Smooth muscle cell (in vitro differentiated cells): ENCODE data around the gene CASS4. TPM values are rescaled to one million over a fixed set of nuclear protein-coding genes. Genes with fewer than 3 reads are reported as not detected.
A peak's percentile ranks its signal among the peaks of the same experiment; 100 is the strongest.
"Not testable (repeated sequence)": the region's sequence is repeated elsewhere in the genome, so short reads cannot be mapped to it uniquely, and the experiment has no call there.

Experiments
- DNase-seq: peaks from one replicate; lab custom pipeline; 2025; ENCODE audit not compliant: unreplicated experiment; lab: John Stamatoyannopoulos, UW
- H2AFZ ChIP-seq: fragments of 200-600 bp; sonication (generic); 2 replicates; pipeline ENCODE4 v1.6.0; 2016; ENCODE audit warnings: antibody characterized with exemption, low read depth, mild to moderate bottlenecking
- H3F3A ChIP-seq: fragments of 200-600 bp; sonication (generic); 2 replicates; pipeline ENCODE4 v1.6.0; 2017; ENCODE audit warnings: antibody characterized with exemption, low read depth
- H3K27ac ChIP-seq: fragments of 200-600 bp; sonication (generic); 2 replicates; pipeline ENCODE4 v1.5.1; 2016; ENCODE audit warnings: low read depth, mild to moderate bottlenecking
- H3K27me3 ChIP-seq: fragments of 200-600 bp; sonication (generic); 2 replicates; pipeline ENCODE4 v1.6.1; 2016; ENCODE audit warnings: low read depth, mild to moderate bottlenecking
- H3K36me3 ChIP-seq: fragments of 200-600 bp; sonication (generic); 2 replicates; pipeline ENCODE4 v1.5.1; 2016; ENCODE audit warnings: low read depth
- H3K4me1 ChIP-seq: fragments of 200-600 bp; sonication (generic); 2 replicates; pipeline ENCODE4 v1.5.1; 2016; ENCODE audit warnings: low read depth
- H3K4me2 ChIP-seq: fragments of 200-600 bp; sonication (generic); 2 replicates; pipeline ENCODE4 v1.6.0; 2016; ENCODE audit warnings: mild to moderate bottlenecking
- H3K4me3 ChIP-seq: fragments of 200-600 bp; sonication (generic); 2 replicates; pipeline ENCODE4 v1.5.1; 2016; ENCODE audit warnings: mild to moderate bottlenecking
- H3K79me2 ChIP-seq: fragments of 200-600 bp; sonication (generic); 2 replicates; pipeline ENCODE4 v1.6.0; 2016; ENCODE audit warnings: low read depth, mild to moderate bottlenecking
- H3K9ac ChIP-seq: fragments of 200-600 bp; sonication (generic); 2 replicates; pipeline ENCODE4 v1.6.0; 2016; ENCODE audit warnings: low read depth
- H3K9me3 ChIP-seq: fragments of 200-600 bp; sonication (generic); replicated peaks from 2 replicates; pipeline ENCODE4 v1.5.1; 2016; ENCODE audit warnings: low read depth
- H4K20me1 ChIP-seq: fragments of 200-600 bp; sonication (generic); 2 replicates; pipeline ENCODE4 v1.6.0; 2016; ENCODE audit warnings: low read depth
- WGBS: methylation state at CpG from one replicate; pipeline ENCODE4 v1.1.7; 2016; ENCODE audit warnings: low lambda C conversion rate; 5-methylcytosine and 5-hydroxymethylcytosine counted together
- polyA plus RNA-seq: library from polyadenylated mRNA; unstranded; fragments of >200 nt; fragmentation: Nextera tagmentation; extraction: Ambion mirVana; gene quantifications from 2 replicates; pipeline ENCODE4 v1.2.1, GENCODE V29; 2016
- total RNA-seq: library from RNA; depleted of rRNA; stranded (reverse); fragments of >200 nt; gene quantifications from 2 replicates; pipeline ENCODE4 v1.2.3, GENCODE V29; 2014
- TF ChIP-seq, protein P1 (sequence below): fragments of 200-600 bp; sonication (generic); IDR thresholded peaks from 2 replicates; pipeline ENCODE4 v1.5.1; 2017; ENCODE audit warnings: borderline replicate concordance, mild to moderate bottlenecking, antibody characterized with exemption; ENCODE audit not compliant: insufficient read depth, poor library complexity, severe bottlenecking

Gene CASS4
- total and polyA plus RNA-seq, 2 experiments from 2014 or later: 0.07 to 0.22 TPM

DNA sequence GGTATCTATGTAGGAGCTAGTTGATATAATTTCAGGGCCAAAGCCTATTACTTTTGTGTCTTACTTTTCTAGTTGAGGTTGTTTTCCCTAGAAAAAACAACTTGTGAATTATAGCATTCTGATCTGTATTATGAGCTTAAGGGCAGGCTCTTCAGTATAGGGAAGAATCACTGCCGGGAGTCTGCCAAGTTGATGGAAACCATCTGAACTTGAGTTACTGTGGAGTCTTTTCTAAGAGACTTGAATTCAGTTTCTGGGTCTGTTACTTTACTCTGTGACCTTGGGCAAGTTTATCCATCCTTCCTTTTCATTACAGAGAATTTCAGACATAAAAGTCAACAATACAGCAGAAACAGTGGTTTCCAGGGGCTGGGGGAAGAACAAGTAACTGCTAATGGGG is 2.1 kb upstream of the CASS4 start:
- 64% methylated on average over 1 of the region's 1 CpG for WGBS
- Histone ChIP-seq H3K27ac (no peak overlapping the region), H3K9me3 (no peaks in the 10 kb centered on the region), H3K79me2 (peaks cover 6% of the 10 kb centered on the region), H3K4me2 (no peak overlapping the region), H3K4me1 (no peaks in the 10 kb centered on the region), H3K4me3 (no peak overlapping the region), H3K9ac (no peak overlapping the region), H3K36me3 (peaks cover 7% of the 10 kb centered on the region), H2AFZ (no peak overlapping the region), H4K20me1 (no peaks in the 10 kb centered on the region), H3K27me3 (no peaks in the 10 kb centered on the region), H3F3A (no peaks in the 10 kb centered on the region)
- TF ChIP-seq, protein P1, sequence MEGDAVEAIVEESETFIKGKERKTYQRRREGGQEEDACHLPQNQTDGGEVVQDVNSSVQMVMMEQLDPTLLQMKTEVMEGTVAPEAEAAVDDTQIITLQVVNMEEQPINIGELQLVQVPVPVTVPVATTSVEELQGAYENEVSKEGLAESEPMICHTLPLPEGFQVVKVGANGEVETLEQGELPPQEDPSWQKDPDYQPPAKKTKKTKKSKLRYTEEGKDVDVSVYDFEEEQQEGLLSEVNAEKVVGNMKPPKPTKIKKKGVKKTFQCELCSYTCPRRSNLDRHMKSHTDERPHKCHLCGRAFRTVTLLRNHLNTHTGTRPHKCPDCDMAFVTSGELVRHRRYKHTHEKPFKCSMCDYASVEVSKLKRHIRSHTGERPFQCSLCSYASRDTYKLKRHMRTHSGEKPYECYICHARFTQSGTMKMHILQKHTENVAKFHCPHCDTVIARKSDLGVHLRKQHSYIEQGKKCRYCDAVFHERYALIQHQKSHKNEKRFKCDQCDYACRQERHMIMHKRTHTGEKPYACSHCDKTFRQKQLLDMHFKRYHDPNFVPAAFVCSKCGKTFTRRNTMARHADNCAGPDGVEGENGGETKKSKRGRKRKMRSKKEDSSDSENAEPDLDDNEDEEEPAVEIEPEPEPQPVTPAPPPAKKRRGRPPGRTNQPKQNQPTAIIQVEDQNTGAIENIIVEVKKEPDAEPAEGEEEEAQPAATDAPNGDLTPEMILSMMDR: no peak
- DNase-seq: no peak

DNA sequence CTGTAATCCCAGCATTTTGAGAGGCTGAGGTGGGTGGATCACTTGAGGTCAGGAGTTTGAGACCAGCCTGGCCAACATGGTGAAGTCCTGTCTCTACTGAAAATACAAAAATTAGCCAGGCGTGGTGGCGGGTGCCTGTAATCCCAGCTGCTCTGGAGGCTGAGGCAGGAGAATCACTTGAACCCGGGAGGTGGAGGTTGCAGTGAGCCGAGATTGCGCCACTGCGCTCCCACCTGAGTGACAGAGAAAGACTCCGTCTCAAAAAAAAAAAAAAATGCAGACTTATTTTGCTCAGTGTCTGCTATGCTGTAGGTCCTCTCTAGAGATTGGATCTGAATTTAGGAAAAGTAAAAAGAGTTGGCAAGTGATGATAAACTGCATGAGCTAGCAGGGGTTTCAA is 773 bp upstream of the CASS4 start:
- H3K4me1 ChIP-seq, H4K20me1 ChIP-seq, H3F3A ChIP-seq, H3K9ac ChIP-seq, DNase-seq, H3K36me3 ChIP-seq, H3K79me2 ChIP-seq, H3K9me3 ChIP-seq, H3K27me3 ChIP-seq, H3K4me3 ChIP-seq, H2AFZ ChIP-seq: not testable (repeated sequence)
- 97% methylated on average over 7 of the region's 7 CpGs for WGBS
- Histone ChIP-seq H3K27ac (peak overlapping the region; percentile 49), H3K4me2 (peak overlapping the region; percentile 66)

DNA sequence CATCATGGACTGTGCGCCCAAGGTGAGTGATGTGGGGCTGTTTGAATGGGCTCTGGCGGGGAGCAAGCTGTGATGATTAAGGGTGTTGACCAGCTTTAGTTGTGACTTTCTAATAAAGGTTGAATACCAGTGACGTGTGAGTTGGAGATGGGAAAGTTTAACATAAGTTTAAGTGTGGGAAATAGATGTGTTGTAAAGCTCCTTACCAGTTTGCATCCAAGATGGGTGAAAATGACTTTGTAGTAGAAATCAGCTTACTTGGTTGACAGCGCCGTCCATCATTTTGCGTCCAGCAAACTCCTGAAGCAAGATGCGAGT is 372 bp downstream of the CASS4 start:
- 93% methylated on average over 7 of the region's 7 CpGs for WGBS
- Histone ChIP-seq H3K79me2 (no peaks in the 10 kb centered on the region), H4K20me1 (no peaks in the 10 kb centered on the region), H3K27me3 (no peaks in the 10 kb centered on the region), H3K4me1 (no peaks in the 10 kb centered on the region), H2AFZ (no peak overlapping the region), H3K4me2 (peak overlapping the region; percentile 66), H3K36me3 (no peaks in the 10 kb centered on the region), H3K4me3 (no peak overlapping the region), H3F3A (no peaks in the 10 kb centered on the region), H3K9ac (no peak overlapping the region), H3K27ac (peak overlapping the region; percentile 49), H3K9me3 (no peaks in the 10 kb centered on the region)
- DNase-seq: no peak
- TF ChIP-seq, protein P1: no peak

GRCh38 chr20:56412949-56413348 is 889 bp downstream of the CASS4 start:
- no peak overlapping the region for H3K4me2 ChIP-seq
- no peak overlapping the region for H3K4me3 ChIP-seq
- no peak overlapping the region for H3K9ac ChIP-seq
- no peaks in the 10 kb centered on the region for H3K79me2 ChIP-seq
- 97% methylated on average over 3 of the region's 3 CpGs for WGBS
- TF ChIP-seq, protein P1: no peak
- H3K36me3 ChIP-seq: no peaks in the 10 kb centered on the region
- H2AFZ ChIP-seq: no peak overlapping the region
- DNase-seq: no peak
- H3K27ac ChIP-seq: no peak overlapping the region
- no peaks in the 10 kb centered on the region for H3K9me3 ChIP-seq
- H3K27me3 ChIP-seq: no peaks in the 10 kb centered on the region
- no peaks in the 10 kb centered on the region for H3K4me1 ChIP-seq
- no peaks in the 10 kb centered on the region for H4K20me1 ChIP-seq
- H3F3A ChIP-seq: no peaks in the 10 kb centered on the region
